GM21619 (cell line): ENCODE measurements around the gene BMPR1B.
"Not testable (repeated sequence)": the region's sequence is repeated elsewhere in the genome, so short reads cannot be mapped to it uniquely, and the experiment has no call there.

Source experiments
- ATAC-seq: cut with Tn5 transposase; IDR thresholded peaks from one replicate; pipeline ENCODE4 v1.9.1; 2021; ENCODE audit not compliant: unreplicated experiment

BMPR1B gene

DNA sequence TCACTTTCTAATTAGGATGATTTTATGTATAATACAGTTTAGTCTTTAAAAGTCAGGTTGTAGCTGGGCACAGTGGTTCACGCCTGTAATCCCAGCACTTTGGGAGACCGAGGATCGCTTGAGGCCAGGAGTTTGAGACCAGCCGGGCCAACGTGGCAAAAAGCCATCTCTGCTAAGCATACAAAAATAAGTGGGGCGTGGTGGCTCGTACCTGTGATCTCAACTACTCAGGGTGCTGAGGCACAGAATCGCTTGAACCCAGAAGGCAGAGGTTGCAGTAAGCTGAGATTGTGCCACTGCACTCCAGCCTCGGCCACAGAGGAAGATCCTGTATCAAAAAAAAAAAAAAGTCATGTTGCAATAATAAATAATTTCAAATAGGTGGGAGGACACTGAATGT lies 364.2 kb downstream of the BMPR1B start:
- no peak for ATAC-seq

DNA sequence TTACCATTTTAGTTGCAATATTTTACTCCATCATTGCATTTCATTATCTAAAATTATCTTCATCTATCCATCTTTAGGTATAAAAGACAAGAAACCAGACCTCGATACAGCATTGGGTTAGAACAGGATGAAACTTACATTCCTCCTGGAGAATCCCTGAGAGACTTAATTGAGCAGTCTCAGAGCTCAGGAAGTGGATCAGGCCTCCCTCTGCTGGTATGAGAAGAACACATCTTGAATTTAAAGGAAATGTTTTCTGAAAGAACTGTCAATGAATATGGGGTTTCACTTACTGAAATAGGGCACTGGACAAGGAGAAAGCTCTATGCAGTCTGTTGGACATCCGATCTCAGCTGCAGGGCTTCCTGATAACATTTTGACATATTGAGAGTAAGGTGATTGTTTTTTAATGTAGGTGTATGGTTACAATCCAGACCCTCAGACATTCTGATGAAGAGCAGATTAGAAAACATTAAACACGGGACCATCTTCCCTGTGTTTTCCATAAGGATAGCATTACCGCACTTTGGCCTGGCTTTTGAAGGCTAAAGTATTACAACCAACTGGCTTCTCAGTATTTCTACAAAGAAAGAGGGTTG lies 367.2 kb downstream of the BMPR1B start:
- ATAC-seq: no peak

DNA sequence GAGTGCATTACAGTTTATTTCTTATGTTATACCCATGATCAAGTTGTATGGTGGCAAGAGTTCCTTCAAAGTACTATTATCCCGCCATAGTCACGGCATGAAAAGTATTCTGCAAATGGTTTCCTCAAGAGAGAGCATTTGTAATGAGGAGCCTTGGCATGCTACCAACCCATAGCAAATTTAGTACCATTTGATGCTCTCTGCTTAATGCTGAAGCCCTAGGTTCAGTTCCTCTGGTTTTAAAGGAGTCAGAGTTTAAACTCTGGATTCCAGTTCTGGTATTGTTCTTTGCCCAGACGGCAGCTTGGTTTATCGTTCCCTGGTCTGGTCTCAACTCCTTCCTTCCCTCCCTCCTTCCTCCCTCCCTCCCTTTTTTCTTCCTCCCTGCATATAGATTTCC lies 371.3 kb downstream of the BMPR1B start:
- ATAC-seq: no peak

DNA sequence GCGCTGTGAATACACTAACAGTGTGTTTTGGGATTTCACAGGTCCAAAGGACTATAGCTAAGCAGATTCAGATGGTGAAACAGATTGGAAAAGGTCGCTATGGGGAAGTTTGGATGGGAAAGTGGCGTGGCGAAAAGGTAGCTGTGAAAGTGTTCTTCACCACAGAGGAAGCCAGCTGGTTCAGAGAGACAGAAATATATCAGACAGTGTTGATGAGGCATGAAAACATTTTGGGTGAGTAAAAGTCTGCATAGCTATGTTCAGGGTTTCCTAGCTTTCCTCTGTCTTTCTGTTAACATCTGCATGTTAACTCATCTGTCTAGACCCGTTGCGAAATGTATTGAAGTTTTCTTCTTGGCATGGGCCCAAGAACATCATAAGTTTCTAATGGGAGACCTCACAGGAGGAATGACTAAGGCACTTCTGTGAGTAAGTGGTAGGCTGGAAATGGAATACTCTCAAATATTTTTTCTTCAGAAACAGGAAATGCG lies 372.1 kb downstream of the BMPR1B start:
- ATAC-seq: no peak

DNA sequence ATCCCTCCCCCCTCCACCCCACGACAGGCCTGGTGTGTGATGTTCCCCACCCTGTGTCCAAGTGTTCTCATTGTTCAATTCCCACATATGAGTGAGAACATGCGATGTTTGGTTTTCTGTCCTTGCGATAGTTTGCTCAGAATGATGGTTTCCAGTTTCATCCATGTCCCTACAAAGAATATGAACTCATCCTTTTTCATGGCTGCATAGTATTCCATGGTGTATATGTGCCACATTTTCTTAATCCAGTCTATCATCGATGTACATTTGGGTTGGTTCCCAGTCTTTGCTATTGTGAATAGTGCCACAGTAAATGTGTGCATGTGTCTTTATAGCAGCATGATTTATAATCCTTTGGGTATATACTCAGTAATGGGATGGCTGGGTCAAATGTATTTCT lies 376.3 kb downstream of the BMPR1B start:
- ATAC-seq: not testable (repeated sequence)

DNA sequence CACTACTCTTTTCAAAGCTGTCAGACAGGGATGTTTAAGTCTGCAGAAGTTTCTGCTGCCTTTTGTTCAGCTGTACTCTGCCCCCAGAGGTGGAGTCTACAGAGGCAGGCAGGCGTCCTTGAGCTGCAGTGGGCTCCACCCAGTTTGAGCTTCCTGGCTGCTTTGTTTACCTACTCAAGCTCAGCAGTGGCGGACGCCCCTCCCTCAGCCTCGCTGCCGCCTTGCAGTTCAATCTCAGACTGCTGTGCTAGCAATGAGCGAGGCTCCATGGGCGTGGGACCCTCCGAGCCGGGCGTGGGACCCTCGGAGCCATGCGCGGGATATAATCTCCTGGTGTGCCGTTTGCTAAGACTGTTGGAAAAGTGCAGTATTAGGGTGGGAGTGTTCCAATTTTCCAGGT lies 381.7 kb downstream of the BMPR1B start:
- ATAC-seq: not testable (repeated sequence)

DNA sequence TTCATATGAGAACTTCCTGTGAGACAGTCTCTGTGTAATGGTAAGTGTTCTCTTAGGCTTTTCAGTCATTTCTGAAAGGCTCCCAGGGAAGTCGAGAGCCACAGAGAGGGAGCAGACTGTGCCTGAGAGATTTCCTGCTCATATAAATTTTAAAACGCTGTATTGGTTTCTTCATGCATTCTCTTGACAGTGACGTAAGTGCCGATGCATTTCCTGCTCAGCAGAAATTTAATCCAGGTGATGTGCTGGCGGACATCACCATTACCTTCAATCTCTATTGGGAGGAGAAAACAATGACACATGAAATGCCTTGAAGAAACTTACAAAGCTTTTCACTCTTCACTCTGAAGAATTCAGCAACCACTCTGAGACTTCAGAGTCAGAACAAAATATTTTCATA lies 383.6 kb downstream of the BMPR1B start:
- no peak for ATAC-seq

DNA sequence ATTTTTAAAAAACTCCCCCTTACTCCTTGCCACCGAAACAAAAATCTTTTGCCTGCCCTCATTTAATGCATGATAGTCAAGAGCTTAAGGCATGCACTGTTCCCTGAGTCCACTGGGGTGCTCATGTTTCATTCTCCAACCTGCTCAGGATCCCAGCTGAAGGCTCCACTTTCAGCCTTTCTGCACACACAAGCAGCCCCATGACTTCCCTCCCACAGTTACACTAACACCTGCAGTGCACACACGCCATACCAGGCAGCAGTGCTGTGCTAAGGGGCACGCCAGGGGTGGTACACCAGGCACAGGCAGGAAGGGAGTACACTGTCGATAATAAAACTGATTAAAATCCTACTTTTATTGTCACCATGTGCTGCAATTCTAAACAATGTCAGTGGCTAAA lies 385.2 kb downstream of the BMPR1B start:
- ATAC-seq: no peak

DNA sequence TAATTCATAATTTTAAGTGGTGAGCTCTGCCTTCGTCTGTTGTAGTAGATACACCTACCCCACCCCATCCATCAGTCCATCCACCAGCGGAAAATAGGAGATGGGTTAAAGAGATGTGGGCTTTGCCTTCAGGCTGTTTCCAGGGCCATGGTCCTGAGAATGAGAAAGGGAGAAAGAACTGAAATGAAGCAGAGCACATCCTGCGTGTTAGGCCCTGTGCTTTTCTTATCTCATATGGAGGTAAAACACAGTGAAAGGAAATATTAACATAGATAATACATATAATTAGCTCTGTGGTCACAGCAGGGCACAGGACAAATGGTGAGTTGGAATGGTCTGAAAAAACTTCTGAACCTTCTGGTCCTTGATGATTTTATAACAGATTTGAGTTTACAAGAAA lies 393.5 kb downstream of the BMPR1B start:
- no peak for ATAC-seq

DNA sequence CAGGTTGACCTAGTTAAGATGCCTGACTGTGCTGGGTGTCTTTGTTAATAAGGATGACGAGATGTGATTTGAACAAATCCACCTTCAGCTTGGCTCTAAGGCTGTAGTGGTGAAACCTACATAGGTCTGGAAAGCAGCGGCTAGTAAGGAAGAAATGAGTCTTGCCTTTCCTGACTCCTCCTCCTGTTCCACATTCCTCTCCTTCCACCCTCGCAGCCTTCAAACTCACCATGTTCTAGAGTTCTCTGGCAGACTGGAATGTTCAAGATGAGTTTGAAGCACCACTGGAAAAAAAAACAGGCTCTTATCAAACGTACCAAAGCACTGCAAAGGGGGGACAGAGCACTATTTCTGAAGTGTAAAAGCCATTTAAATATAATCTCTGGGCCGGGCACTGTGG lies 395.4 kb downstream of the BMPR1B start:
- no peak for ATAC-seq

DNA sequence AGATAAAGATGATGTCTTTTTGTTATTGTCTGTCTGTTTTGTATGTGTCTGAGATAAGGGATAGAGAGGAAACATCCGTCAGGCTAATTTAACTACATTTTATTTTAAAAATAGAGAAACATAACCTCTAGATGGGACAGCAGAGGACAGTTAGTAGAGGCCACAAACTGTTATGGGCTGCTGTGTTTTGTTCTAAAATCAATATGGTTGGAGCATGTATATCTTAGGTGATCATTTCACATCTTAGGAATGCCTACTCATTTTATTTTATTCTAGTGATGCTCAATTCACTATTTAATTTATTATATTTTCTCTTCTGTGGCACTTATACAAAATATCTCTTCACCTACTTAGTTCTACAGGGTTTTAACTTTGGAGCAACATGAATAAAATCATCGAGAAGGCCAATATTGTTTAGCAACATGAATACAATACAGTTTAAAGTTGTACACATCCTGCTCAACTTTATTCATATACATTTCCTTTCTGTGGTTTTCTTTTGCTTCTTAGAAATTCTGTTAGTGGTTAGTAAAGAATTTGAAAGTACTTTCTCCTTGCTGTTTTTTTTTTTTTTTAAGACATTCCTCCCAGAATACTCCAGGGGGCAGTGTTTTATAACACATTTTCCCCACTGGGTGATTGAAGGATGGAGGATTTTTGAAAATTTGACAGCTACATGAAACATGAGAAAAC lies 398.1 kb downstream of the BMPR1B start:
- ATAC-seq: peak; percentile 75

DNA sequence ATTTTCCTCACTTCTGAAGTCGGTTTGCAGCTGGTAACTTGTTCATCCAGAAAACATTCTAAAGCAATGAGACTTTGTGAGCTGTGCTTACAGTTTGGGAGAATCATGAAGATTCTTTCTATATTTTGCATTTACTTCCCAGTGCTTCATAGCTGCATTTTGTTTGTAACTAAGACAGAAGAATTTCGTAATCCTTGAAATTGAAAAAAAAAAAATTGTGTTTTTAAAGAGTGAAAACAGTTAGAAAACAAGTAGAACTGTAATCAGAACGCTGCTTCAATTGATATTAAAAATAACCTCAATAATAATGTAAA lies 398.7 kb downstream of the BMPR1B start:
- ATAC-seq: no peak

DNA sequence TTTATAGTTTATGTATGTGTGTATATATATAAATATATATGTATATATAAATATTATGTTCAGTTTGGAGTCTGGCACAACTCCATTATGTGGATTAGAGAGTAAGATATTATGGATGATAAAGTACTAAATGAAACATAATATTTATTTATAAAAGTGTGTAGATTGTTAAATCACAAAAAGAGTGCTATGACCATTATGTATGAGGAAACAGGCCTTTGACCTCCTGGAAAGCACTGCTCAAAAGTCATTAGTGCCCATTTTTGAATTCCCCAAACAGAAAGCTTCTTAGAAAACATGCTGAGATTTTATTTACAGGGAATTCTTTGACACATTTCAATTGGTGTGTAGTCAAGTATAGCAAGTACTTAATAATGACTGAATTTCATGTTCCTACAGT lies 399.8 kb downstream of the BMPR1B start:
- no peak for ATAC-seq

DNA sequence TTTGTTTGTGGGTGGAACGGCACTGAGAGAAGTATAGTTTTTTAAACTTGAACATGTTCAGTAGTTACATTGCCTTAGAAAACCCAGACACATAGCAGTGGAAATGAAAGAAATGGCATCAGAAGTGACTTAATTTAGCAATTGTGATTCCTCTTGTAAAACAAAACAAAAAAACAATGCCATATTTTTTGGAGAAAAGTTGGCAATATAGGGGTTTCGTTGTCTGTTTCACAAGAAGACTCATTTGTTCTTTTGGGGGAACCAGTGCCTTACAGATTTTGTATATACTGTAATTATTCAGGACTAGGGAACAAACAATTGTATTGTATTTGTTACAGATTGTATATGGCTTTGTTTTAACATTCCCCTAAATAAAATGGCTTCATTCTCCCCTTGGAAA lies 400.3 kb downstream of the BMPR1B start:
- no peak for ATAC-seq

DNA sequence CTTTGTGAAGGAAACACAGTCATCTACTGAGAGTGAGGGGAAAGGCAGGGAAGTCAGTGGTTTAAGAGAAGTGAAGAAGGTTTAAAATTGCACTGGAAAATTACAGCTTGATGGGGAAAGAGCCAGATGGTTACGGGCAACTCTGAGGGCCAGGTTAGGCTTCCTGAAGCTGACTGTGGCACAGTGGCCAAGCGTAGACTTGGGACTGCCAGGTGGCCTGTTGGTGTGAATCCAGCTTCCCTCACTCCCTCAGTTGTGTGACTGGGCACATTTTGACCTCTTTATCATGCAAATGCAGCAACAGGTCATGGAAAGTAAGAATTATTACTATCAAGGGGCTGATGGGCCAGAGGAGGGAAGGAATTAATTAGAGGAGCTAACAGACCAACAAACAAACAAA lies 400.9 kb downstream of the BMPR1B start:
- no peak for ATAC-seq

DNA sequence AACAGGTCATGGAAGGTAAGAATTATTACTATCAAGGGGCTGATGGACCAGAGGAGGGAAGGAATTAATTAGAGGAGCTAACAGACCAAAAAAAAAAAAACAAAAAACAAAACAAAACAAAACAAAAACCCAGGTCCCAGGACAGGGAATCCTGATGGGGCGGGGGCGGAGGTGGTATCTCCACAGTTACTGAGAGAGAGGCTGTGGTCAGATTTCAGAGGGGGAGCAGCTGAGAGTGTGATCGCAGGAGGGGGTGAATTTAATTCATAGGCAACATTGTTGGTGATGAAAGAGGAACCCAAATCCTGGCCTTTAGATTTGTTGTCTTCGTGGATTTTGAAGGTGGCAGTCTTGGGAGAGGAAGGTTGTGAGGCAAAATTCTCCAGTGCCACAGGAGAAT lies 401.6 kb downstream of the BMPR1B start:
- no peak for ATAC-seq

DNA sequence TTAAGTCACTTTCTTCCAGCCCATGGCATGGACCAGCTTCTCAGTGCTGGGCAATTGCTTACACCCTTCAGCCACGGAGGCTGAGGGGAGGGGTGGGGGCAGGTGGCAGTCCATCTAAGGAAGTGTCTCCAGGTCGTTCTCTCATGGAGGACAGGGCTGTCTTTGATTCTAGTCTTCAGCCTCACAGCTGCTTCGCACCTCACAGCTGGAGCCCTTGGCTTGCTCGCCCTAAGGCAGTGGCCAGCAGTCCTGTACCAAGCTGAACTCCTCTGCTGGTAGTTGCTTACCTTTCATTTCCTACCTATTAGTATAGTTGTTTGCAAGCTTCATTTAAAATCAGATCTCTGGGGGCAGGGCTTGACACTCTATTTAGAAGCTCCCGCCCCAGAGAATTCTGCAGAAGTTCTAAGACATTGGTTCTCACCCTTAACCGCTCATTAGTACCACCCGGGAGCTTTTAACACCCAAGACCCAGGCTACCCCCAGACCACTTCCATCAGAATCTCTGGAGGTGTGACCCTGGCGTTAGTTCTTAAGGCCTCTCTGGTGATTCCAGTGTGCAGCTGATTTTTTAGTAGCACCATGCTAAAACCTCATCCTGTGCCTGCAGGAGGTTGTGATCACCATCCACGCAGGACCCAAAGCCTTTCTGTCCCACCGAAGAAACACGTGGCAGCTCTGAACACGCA lies 404.2 kb downstream of the BMPR1B start:
- no peak for ATAC-seq

DNA sequence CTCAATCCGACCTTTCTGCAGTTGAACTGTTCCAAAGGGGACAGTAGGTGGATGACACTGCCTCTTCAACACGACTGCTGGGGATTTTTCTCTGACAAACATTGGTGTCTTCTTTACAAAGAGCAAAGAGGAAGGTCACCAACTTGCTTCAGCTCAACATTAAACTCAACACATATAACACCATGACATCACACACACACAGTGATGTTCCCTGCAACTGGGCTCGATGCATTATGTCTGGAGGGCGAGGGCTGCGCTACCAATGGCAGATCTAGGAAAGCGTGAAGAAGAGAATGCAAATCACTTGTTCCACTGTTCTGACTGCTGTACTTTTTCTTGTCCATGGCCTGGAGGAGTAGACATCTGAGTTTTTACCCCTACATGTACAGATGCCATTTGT lies 405.1 kb downstream of the BMPR1B start:
- ATAC-seq: no peak

DNA sequence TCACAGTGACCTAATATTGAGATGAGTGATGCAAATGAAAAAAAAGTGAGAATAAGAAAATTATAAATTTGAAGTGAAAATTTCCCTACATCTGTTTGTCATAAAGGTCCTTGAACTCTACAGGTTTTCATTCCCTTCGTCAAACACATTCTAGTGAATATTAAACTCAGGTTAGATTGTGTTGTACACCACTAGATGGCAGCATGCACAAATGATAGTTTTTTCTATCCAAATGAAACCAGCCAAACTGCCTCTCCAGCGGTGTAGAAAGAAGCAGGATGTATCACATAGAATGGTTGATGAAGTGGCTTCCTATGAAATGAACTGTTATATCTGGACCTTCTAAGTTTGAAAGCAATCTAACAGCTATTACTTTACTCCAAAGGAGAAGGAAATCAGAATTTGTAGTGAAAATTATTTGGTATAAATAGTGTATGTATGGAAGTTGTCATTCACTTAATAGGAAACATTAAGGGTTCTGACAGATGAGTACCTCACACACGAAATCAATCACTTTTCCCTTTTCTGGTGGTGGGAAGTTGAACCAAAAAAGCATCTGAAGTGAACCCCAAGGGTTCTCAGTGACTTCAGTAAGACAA lies 408.3 kb downstream of the BMPR1B start:
- peak; percentile 88 for ATAC-seq

DNA sequence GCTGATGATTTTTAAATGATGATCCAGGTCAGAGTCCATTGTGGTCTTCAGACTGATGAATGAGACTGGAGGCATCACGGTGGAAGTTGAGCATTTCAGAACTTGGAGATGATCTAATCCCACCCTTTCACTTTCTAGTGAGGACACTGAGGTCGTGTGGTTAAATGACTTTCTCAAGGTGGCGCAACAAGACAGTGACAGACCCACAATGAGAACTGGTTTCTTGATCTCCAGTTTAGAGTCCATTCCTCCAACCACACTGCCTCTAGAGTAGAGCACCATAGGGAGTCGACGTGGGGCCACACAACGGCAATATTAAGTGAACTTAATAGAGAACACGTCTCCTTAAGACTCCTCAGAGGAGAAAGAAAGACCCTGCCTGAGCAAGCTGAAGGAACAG lies 410.1 kb downstream of the BMPR1B start:
- ATAC-seq: no peak

DNA sequence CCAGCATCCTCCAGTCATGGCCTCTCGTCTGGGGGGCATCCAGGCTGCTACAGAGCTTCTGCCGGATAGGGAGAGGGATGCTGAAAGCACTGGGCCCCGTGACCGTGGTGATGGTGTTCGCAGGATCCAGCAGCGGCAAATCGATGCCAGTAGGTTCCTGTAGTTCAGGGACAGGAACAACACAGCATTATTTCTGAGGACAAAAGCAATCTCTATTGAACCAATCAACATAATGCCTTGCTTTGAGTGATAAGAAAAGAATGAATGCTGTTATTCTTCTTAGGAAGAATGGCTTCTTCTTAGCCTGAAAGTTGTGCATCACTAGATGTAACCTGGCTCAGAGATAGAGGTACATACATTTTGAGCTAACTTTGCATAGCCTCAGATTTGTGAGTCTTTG lies 412.4 kb downstream of the BMPR1B start:
- no peak for ATAC-seq

DNA sequence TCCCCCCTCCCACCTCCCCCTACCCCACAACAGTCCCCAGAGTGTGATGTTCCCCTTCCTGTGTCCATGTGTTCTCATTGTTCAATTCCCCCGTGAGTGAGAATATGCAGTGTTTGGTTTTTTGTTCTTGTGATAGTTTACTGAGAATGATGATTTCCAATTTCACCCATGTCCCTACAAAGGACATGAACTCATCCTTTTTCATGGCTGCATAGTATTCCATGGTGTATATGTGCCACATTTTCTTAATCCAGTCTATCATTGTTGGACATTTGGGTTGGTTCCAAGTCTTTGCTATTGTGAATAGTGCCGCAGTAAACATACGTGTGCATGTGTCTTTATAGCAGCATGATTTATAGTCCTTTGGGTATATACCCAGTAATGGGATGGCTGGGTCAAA lies 413.6 kb downstream of the BMPR1B start:
- not testable (repeated sequence) for ATAC-seq
